AG09319 (cell line): ENCODE data around the gene PRKCSH.
A peak's percentile ranks its signal among the peaks of the same experiment; 100 is the strongest.

Experiments used
- DNase-seq: peaks from one replicate; pipeline ENCODE4 v3.0.0-alpha.2; 2010; ENCODE audit warnings: low read depth; ENCODE audit errors: extremely low read depth
- TF ChIP-seq, protein P1 (sequence below): IDR thresholded peaks from 2 replicates; pipeline ENCODE4 v1.5.1; 2011; ENCODE audit warnings: low read depth, mild to moderate bottlenecking, inconsistent platforms, low read length, moderate library complexity

PRKCSH gene, protein sequence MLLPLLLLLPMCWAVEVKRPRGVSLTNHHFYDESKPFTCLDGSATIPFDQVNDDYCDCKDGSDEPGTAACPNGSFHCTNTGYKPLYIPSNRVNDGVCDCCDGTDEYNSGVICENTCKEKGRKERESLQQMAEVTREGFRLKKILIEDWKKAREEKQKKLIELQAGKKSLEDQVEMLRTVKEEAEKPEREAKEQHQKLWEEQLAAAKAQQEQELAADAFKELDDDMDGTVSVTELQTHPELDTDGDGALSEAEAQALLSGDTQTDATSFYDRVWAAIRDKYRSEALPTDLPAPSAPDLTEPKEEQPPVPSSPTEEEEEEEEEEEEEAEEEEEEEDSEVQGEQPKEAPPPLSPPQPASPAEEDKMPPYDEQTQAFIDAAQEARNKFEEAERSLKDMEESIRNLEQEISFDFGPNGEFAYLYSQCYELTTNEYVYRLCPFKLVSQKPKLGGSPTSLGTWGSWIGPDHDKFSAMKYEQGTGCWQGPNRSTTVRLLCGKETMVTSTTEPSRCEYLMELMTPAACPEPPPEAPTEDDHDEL

DNA sequence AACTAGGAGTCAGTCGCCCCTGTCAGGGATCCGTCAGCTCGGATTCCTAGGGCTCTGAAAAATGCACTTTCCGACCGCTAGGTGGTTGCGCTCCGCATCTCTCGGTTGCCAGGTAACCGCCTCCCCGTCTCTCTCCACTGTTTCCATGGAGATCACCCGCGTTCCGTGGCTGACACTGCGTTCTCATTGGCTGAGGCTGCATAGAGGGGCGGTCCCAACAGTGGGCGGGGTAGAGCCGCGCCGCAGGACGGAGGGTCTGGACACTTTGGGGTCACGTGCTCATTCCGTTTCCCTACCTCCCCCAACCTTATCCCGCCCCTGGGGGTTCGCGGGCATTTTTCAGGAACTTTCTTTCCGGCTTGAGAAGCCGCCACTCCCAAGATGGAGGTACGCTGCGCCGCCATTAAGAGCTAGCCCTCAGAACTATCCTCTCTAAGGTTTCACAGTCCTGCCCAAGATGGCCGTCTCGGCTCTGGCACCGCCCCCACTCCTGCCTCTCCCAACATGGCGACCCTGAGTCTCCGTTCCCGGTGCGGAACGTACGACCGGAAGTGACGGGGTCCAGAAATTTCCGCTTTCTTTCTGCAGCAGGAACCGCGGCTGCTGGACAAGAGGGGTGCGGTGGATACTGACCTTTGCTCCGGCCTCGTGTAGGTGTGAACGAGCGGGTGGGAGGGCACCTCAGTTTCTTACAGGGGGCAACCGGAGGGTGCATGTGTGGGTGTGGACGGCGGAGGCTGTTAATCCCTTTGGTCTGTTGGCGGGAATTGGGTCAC is at the start of gene PRKCSH, which contains the start of gene ODAD3:
TSS of gene PRKCSH (plus strand) at position 579 of the 776 bp plus-strand sequence. CDS start 483 bp downstream, outside the sequence.
TSS of gene ODAD3 (minus strand) at position 65 of the 776 bp plus-strand sequence. CDS start 105 bp downstream, outside the sequence.
- DNase-seq, result peak; percentile 99
- TF ChIP-seq, protein P1, sequence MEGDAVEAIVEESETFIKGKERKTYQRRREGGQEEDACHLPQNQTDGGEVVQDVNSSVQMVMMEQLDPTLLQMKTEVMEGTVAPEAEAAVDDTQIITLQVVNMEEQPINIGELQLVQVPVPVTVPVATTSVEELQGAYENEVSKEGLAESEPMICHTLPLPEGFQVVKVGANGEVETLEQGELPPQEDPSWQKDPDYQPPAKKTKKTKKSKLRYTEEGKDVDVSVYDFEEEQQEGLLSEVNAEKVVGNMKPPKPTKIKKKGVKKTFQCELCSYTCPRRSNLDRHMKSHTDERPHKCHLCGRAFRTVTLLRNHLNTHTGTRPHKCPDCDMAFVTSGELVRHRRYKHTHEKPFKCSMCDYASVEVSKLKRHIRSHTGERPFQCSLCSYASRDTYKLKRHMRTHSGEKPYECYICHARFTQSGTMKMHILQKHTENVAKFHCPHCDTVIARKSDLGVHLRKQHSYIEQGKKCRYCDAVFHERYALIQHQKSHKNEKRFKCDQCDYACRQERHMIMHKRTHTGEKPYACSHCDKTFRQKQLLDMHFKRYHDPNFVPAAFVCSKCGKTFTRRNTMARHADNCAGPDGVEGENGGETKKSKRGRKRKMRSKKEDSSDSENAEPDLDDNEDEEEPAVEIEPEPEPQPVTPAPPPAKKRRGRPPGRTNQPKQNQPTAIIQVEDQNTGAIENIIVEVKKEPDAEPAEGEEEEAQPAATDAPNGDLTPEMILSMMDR, result peak; percentile 79

DNA sequence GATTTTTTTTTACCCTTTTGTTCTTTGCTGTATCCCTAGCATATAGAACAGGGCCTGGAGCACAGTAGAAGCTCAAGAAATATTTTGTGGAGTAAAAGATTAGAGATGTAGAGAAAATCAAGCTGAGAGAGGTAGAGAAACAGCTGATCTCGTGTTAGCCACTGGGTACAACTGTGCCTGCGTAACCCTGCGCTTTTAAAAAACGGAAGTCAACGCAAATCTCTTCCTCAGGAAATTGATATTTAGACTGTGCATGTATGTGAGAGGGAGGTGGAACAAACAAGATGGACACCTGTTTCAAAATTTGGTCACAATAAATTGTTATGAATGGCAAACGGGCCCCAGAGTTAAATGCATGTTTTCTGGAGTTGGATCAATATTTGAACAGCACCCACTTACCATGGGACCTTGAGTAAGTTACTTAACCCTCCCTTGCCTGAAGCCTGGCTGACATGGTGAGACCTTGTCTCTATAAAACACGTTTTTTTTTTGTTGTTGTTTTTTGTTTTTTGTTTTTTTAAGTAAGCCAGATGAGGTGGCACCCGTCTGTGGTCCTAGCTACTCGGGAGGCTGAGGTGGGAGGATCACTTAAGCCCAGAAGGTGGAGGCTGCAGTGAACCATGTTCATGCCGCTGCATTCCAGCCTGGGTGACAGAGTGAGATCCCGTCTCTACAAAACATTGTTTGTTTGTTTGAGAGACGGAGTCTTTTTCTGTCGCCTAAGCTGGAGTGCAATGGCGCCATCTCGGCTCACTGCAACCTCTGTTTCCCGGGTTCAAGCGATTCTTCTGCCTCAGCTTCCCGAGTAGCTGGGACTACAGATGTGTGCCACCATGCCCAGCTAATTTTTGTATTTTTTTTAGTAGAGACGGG is 48.0 kb upstream of the PRKCSH start:
- TF ChIP-seq, protein P1, result no peak
- no peak for DNase-seq

GRCh38 chr19:11390359-11390758 is 45.1 kb upstream of the PRKCSH start:
- TF ChIP-seq, protein P1, result no peak
- no peak for DNase-seq

DNA sequence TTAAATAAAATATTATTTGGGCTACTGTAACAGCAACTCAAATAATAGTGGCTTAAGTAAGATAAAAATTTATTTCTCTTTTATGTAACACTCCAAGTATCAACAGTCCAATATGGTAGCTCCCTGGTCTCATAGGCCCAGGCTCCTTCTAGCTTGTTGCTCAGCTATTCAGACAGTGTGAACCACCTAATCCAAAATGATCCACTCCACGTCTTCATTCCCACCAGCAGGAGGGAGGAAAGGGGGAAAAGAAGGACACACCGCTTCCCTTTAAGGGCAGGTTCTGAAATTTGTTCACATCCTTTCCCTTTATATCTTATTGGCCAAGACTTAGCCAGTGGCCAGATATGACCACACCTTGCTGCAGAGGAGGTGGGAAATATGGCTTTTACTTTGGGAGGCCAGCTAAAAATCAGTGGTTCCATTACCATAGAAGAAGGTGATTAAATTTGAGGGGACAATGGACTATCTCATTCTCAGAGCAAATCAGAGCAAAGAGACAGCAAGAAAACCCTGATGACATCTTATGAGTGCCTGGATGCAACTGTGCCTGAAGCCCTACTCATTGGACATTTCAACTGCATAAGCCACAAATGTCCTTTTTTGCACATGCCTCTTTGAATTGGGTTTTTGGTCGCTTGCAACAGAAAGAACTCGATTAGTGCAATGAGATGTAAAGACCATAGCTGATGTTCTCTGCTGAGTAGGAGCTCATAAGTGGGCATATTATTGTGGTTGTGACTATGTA is 44.3 kb upstream of the PRKCSH start:
- no peak for DNase-seq
- TF ChIP-seq, protein P1, result no peak

- no peak for DNase-seq
- TF ChIP-seq, protein P1, result no peak
These were observed 38.3 kb upstream of the PRKCSH start for GRCh38 chr19:11397089-11397610.

DNA sequence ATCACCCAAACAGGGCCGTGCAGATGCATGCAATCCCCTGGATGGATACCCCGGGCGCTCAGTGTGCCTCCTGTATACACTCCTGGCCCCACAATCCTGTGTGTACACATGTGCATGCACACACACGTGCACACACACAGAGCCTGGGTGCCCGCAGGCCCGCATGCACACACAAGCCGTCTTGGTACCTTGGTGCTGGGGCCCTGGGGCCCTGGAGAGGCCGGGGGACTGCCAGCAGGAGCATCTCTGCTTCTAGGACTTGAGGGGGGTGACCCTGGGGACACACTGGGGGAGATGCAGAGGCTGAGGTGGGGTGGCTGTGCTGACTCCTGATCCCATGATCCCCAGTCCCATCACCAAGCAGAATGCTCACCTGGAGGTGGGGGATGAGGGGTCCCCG is 35.8 kb upstream of the PRKCSH start:
- no peak for DNase-seq
- TF ChIP-seq, protein P1, result no peak
